Activated naive CD8-positive, alpha-beta T cell treated with anti-CD3 and anti-CD28 coated beads, Interleukin-2, amount 50 U/mL, for 16 hours (primary cell): ENCODE results near the gene SSU72.

Experiments
- DNase-seq: peaks from one replicate; pipeline ENCODE4 v3.0.0-alpha.2; 2020; ENCODE audit warnings: low read depth, low spot score

SSU72 gene

DNA sequence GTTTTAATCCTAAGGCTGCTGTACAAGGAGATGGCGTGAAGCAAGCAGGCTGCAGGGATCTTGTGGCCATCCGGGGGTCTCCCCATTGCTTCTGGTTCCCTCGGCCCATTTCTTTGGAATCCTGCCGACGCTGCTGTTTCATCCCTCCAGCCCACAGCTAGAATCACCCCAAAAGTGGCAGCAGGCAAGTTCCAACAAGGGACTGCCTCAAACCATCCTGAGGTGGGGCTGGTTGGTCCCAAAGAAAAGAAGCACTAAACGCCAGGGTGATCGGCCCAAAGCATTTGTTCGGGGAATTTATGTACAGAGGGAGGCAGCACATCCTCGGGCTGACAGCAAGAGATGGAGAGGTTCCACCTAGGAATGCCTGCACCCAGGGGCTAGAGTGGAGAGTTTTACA is 36.1 kb upstream of the SSU72 start:
- no peak for DNase-seq

DNA sequence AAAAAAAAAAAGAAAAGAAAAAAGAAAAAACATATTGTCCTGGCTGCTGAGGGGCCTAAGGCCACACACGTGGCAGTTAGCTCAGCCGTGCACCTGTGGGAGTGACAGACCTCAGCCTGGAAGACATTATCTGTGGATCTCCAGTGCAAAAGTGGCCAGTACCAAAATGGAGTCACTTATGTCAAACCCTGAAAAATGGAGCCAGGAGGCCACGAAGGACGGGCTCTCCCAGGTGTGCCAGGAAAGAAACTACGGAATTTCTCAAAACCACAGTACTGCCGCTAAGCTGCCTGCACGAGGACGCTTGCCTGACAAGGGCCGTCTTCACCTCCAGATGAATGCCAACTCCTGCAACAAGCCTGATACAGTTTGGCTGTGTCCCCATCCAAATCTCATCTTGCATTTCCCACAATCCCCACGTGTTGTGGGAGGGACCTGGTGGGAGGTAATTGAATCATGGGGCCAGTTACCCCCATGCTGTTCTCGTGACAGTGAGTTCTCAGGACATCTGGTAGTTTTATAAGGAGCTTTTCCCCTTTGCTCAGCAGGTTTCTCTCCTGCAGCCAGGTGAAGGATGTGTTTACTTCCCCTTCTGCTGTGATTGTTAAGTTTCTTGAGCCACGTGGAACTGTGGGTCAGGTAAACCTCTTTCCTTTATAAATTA is 35.3 kb upstream of the SSU72 start:
- DNase-seq = no peak

- DNase-seq = no peak
These were observed 31.6 kb upstream of the SSU72 start for GRCh38 chr1:1606232-1606631.

DNA sequence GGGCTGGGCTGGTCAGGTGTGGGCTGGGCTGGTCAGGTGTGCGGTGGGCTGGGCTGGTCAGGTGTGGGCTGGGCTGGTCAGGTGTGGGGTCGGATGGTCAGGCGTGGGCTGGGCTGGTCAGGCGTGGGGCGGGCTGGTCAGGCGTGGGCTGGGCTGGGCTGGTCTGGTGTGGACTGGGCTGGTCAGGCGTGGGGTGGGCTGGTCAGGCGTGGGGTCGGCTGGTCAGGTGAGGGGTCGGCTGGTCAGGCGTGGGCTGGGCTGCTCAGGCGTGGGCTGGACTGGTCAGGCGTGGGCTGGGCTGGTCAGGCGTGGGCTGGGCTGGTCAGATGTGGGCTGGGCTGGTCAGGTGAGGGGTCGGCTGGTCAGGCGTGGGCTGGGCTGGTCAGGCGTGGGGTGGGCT is 31.1 kb upstream of the SSU72 start:
- DNase-seq = no peak

- DNase-seq = no peak
These were observed 30.4 kb upstream of the SSU72 start for GRCh38 chr1:1605034-1605591.

- DNase-seq = no peak
These were observed 29.8 kb upstream of the SSU72 start for GRCh38 chr1:1604374-1605033.

DNA sequence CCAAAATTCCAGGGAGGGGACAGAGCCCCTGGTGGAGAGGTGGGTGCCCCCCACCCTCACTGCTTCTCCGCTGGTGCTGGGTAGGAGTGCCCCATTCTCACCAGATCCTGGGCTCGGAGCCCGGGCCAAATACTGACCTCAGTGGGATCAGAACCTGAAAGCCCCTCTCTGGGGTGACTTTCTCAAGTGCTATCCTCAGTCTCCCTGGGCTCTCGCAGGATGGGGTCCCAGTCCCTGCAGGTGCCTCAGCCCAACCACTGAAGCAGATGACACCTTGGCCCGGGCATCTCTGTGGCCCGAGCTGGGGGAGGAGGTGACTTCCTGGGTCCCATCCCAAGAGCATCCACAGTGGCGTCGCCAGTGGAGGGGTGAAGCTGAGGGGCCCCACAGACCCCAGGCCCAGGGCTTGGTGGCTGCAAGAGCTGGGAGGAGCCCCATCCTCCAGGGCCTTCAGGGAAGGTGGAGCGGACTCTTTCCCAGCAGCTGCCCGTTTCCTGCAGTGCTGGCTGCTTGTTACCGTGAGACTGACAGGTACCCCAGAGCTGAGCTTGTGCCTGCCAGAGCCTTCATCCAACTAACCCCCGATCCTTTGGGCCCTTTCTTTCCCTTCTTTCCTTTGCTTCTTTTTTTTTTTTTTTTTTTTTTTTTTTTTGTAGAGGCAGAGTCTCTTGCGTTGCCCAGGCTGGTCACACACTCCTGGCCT is 29.2 kb upstream of the SSU72 start:
- DNase-seq = no peak

GRCh38 chr1:1602968-1603506 is 28.4 kb upstream of the SSU72 start:
- no peak for DNase-seq

DNA sequence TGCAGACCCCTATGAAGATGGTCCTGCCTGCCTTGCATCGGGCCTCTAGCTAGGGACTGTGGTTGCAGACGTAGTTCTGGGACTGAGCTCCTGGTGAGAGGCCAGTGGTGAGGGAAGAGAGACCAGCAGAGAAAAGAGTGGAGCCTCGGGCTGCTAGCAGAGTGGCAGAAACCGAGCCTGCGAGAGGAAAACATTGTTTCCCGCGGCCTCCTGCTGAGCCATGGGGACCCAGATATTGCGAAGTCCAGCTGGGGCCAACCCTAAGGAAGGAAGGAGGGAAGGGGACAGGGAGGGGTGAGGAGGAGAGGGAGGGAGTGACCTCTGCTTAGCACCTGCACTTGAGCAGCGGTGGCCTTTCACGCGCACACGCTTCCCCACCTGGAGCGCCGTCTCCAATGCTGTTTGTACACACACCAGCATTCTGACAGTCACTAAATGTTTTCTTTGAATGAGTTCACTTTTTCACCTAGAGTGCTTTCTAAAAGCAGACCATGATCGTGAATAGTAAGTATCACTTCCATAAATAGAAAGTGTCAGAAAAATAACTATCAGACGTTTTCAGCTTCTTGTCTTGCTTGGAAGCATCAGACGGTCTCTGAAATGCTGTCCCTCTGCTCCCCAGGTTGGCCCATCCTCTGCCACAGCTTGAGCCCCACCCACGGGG is 27.8 kb upstream of the SSU72 start:
- DNase-seq = no peak

- no peak for DNase-seq
These were observed 27.1 kb upstream of the SSU72 start for GRCh38 chr1:1601564-1602303.

DNA sequence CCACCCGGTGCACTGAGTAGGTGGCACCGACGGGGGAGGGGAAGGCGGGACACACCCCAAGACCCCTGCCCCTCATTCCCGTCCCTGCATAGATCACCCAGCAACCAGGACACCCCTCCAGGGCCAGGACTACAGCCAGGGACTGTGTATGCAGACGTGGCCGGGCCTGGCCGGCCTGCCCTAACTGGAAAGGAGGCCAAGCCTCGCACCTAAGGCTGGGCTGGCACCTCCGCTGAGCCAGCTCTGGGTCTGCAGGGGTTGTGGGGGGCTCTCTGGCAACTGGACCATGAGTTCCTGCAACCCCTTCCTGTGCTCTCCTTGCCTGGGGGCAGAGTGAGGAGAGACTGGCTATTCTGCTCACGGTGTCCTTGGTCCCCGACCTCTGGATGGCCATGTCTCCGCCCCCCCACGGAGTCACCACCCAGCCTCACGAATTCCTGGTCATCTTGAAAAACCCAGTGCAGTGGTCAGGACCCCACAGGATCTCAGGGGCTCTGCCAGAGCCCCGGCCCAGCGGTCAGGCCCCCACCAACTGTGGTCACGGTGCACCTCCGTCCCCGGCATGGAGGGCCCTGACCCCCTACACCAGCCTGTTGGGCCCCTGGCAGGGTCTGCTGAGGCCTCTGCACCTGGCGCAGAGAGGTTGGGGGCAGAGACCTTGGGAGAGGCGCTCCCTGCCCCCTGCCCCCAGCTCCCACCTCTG is 26.3 kb upstream of the SSU72 start:
- no peak for DNase-seq

DNA sequence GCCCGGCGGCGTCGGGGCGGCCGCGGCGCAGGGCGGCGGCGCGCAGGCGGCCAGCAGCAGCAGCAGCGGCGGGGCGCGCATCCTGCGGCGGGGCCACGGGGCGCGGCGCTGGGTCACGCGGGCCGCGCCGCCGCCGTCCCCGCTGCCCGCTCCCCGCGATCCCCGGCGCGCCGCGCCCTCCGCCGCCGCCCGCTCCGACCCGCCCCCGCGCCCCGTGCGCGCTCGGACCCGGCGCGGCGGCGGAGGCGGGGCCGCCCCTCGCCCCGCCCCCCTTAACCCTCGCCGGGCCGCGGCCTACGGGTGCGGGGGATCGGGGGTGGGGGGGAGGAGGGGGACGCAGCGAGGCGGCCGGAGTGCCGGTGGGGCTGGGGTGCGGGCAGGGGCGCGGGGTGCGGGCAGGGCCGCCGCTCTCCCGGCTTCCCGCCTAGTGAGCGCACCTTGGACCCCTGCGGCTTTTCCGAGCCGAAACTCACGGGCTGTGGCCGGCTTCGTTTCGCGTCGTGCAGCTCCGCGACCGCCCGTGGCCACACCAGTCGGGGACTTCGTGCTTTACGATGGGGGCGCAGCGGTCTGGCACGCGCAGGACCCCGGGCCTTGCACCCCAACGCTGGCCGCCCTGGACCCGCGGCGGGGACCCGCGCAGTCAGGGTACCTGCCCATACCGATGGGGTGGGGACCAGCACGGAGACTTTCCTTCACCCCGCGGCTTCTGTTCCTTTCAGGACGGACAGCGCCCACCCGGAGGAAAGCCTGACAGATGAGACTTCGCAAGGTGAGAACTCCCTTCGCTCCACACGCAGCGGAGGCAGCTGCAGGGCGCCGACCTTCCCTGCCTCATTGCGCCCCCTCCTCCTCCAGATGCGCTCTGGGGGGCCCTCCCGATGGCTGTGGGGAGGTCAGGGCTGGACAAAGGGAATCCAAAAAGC is 25.5 kb upstream of the SSU72 start, which contains the start of gene FNDC10:
Gene FNDC10 (minus strand): TSS at position 201 of the 926 bp plus-strand sequence. CDS start 120 bp downstream, at position 81.
- DNase-seq = no peak

DNA sequence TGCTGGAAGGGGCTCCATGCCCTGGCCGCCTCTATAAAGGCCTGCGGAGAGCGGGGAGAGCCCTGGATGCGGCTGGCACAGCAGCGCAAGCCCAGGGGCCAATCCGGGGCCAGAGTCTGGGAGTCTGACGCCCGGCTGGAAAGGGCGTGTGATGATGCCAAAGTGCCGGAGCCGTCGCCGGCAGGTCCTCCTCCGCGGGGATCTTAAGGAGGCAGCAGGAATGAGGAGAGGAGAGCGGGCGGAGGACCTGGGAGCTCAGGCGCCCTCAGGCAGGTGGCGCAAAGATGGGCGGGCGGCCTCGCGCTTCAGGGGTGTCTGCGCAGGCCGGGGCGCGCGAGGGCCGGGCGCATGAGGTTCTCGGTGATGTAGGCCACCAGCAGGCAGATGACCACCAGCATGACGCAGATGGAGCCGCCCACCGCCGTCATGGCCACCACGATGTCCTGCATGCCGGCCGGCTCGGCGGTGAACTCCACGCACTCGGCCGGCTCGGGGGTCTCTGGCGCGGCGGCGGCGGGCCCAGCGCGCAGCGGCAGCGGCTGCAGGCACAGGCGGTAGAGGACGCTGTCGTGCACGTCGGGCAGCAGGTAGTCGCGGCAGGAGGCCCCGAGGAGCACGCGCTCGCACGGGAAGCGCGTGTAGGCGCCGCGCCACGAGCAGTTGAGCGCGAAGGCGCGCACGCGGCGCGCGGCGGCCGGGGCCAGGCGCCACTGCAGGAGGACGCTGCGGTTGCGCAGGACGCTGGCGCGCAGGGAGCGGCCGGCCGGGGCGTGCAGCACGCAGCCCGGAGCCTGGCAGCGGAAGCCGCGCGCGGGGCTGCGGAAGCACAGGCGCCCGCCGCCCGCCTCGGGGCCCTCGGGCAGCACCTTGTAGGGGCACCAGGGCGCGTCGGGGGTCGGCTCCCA is 24.6 kb upstream of the SSU72 start:
- DNase-seq = no peak

GRCh38 chr1:1598720-1599029 is 24.0 kb upstream of the SSU72 start:
- DNase-seq = no peak

DNA sequence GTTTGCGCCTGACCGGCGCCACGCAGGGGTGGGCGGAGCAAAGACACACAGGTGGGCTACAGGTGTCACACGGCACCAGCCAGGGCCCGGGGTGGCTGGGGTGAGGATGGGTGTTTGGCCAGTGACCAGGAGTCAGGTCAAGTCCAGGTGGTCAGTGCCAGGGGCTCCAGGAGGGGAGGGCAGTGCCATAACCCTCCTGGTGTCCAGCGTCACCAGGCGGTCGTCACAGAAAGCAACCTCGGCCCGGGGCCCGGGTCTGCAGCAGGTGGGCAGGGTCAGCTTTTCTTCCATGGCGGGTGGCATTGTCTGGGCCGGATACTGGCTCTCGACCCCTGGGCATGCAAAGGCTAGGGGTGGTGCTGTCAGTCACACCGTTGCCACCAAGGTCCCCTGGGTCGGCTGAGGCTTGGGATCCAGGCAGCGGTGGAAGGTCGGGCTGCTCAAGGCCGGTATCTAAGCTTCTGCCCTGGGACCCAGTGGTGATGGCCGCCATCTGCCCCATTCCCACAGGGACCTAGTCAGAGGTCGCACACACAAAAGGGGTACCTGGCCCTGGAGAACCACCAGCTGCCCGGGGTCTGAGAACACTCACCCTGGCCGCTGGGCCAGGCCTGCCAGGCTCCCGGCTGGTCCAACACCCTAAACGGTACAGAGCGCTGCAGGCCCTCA is 23.5 kb upstream of the SSU72 start:
- DNase-seq = no peak

GRCh38 chr1:1597275-1597930 is 22.7 kb upstream of the SSU72 start:
- no peak for DNase-seq
